NAMALWA (cell line): ENCODE results near the gene TMX4.
A peak's percentile ranks its signal among the peaks of the same experiment; 100 is the strongest.
"Not testable (repeated sequence)": the region's sequence is repeated elsewhere in the genome, so short reads cannot be mapped to it uniquely, and the experiment has no call there.

Experiments
- DNase-seq: peaks from one replicate; pipeline ENCODE4 v3.0.0-alpha.2; 2015; ENCODE audit warnings: low spot score

Gene TMX4, protein sequence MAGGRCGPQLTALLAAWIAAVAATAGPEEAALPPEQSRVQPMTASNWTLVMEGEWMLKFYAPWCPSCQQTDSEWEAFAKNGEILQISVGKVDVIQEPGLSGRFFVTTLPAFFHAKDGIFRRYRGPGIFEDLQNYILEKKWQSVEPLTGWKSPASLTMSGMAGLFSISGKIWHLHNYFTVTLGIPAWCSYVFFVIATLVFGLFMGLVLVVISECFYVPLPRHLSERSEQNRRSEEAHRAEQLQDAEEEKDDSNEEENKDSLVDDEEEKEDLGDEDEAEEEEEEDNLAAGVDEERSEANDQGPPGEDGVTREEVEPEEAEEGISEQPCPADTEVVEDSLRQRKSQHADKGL

DNA sequence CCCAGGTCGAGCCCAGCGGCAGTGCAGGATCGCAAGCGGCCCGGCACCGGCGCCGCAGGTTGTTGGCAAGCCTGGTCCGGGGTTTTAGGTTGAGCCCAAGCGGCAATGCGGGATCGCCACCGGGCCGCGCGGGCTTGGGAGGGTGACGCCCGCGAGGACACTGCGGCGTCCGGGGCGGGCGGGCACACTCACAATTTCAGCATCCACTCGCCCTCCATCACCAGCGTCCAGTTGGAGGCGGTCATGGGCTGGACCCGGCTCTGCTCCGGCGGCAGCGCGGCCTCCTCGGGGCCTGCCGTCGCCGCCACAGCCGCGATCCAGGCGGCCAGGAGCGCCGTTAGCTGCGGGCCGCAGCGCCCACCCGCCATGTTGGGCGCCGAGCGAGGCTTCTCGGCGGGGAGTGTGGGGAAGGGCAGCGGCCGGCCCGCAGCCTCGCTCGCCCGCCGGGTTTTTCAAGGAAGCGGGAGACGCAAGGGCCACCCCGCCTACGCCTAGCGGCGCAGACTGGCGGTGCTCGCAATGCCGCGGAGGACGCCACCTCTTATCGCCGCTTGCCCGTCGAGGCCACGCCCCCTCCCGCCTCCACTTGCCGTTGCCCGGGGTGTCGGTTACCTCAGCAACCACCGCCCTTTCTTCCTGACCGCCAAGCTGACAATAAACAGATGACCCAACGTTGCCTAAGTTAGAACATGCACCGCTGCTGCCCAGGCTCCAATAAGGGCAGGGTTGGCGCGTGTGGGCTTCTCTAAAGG is at the start of gene TMX4:
Gene TMX4 (minus strand): TSS at position 516 of the 752 bp plus-strand sequence. CDS start 148 bp downstream, at position 368.
- peak; percentile 95 for DNase-seq

DNA sequence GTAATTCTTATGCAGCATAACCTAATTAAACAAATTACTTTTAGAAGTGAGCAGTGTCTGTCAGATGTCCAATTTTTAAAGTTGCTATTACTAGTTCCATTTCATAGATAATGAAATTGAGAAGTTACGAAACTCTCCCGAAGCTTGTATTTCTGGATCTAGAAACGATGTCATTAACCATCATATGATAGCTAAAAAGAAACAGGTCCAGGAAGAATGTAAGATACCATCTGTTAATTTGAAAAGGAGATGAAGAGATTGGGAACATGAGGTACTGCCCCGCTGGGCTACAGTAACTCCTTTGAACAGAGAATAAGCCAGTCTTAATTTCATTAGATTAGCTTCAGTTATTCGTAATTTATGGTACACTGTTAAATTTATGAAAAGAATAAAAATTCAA is 47.5 kb upstream of the TMX4 start:
- DNase-seq: no peak

DNA sequence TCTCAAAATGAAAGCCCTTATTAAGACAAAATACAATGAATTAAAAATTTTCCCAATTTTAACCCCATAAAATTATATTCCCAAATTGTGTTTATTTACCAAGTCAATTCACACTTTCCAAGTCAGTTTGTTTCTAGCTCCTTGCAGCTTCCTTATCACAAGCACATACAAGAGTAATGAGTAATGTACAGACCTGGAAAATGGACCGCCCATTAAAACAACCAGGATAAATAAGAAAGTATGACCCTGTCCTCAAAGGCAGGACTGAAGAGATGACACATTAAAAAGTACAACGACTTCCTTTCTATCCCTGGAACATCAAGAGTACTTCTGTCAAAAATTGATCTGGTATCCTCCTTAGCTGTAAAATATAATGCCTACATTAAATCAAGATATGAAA is 47.1 kb upstream of the TMX4 start:
- DNase-seq: no peak

DNA sequence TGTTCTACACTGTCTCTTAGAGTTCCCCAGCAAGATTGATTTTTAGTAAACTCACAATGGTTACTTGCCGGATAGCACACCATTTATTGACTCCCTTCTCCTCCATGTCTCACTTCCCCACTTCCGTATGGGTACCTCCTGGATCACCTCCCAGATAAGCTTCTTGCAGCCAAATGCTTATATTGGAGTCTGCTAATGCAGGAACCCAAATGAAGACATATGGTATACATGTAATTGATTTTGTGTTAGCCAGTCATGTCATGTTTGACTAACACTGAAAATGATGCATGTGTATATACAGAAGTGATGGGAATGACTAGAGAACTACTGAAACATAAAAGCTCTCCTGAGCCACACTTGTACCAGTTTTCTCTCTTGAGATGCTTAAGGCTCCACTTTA is 46.1 kb upstream of the TMX4 start:
- DNase-seq: no peak

DNA sequence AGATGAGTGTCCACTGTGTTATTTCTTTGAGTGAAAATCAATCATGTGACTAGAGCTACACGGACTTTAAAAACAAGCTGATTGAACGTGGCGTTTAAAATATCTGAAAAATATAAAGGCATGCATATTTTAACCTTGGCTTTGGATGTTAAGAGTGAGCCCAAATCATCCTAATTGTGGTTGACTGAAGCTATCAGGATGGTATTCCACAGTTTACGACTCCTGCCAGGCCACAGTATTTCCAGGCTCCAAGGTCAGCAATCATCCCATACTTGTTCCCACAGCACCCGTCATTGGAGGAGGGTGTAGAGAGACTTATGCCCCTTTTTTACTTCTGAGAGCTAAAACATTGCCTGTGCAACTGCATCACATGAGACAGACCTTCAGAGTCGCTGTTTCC is 43.2 kb upstream of the TMX4 start:
- DNase-seq: no peak

DNA sequence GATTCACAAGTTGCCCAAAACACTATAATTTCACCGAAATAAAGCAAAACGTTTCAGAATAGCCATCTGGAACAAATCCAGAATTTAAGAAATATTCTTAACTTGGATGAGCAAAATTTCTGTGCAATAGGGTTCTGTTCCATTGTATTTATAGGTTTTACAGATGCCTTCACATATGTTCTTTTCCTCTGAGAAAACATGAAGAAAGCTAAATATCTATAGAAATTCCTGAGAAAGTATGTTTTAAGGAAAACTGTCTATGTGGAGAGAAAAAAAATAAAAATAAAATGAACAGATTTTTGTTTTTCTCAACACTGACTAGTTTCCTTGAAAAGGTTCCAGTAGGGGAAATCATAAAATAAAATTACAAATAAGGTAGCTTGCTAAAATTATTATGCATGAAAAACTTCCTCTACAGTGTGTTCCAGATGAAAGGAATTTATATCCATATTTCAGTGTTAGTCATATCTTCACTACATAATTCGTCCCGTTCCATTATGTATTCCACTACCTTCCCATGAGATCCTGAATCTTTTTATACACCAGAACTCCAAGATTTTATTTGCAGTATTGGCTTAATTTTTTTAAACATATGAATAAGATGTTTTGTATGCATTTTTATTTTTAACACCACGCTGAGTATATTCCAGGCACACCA is 42.4 kb upstream of the TMX4 start:
- no peak for DNase-seq

DNA sequence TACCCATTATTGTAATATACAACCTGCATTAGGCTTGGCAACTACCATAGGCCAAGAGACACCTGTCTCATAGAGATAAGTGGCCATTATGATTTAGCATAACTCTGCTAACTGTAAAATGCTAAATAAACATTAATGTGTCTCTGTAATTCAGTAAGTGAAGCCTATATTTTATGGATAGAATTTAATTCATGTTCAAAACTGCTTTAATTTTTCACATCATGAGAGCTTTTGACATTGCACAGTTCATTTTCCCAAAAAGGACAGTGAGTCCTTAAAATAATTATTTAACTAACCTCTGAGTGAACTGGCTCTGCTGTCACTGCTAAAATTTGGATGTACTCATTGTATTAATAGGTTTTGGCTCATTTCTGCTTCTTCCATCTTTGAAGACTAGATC is 41.4 kb upstream of the TMX4 start:
- DNase-seq: no peak

DNA sequence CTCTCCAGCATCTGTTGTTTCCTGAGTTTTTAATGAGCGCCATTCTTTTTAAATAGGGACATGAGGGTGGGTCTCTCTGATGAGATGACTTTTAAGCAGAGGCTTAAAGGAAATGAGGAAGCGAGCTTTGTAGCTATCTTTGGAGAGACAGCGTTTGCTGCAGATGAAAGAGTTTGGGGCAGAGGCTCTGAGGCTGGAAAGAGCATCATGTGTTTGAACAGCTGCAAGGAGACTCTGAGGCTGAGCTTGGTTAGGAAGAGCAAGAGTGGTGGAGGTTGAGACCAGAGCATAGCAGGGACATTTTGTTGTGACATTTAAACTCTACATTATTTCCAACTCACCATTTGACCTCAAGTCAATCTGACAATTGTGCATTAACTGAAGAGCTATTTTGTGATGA is 38.3 kb upstream of the TMX4 start:
- DNase-seq: peak; percentile 4

DNA sequence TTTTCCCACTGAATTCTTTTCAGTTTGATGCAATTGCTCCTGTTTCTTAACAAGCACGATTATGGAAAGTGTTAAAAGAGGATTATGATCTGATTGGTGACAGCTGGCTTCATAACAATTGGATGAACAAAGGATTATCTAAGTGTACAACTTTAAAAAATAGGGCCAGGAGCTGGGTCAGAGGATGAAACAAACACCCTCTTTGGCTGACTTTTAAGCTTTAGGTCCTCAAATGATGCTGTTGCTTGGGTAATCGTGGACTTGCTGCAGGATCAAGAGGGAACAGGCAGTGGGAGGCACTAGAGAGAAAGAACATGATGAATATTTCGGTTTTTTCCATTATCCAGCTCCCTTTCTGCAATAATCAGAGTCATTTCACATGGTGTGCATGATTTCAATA is 35.5 kb upstream of the TMX4 start:
- DNase-seq: no peak

DNA sequence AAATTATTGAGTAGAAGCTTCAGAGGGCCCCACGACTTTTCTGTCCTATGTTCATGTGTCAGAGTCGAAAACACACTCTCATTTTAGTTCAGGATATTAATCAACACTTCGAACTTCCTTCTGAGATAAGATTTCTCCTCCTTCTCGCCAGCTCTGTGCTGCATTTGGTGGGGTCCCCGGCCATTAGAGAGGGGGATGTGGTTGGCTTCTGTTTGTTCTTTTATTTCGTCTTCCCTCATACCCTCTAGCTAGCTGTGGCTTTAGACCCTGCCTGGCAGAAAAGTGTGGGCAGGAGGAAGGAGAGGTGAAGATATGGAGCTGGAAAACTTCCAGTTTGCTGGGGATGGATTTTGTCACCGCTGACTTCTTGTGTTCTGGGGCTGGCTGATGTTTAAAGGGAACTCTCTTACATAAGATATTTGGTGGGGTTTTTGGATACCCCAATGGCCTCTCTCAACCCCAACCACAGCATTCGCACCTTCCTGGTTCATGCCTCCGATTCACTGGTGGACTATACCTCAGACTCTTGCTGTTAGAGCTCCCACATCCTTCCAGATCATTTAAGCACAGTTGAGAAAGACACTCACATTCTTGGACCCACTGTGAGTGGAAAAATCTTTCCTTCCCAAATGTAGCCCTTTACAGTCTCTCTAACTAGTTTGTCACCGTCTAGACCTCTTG is 30.7 kb upstream of the TMX4 start:
- DNase-seq: no peak

DNA sequence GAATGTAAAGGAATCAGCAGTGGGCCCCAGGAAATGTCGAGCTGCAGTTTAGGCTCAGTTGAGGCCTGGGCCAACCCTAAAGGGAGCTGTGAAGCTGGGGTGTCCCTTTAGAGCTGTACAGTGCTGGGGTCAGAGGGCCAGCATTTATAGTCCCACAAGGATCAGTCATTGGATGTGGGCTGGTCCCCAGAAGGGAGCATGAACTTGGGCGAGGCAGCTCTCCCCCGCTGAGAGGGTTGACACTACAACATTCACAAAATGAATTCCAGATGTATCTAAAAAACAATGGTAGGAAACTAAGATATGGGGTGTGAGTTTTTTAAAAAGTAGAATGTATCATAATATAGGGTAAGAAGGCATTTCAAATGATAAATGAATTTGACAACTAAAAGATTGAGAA is 29.7 kb upstream of the TMX4 start:
- DNase-seq: no peak

DNA sequence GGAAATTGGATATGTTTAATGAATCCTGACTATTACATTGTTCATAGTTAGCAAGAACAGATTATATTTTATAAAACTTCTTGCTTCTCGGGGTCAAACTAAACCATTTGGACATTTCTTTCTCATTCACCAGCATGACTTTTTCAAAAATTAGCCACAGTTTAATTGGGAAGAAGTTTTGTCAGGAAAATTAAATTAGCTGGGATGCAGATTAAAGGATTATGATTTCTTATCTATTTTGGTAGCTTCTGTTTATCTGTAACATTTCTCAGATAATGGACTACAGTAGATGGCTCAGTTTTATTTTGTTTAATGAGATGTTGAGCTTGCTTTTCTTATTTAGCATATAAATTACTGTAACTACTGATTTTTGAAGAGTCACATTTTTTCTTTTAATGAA is 26.4 kb upstream of the TMX4 start:
- no peak for DNase-seq

DNA sequence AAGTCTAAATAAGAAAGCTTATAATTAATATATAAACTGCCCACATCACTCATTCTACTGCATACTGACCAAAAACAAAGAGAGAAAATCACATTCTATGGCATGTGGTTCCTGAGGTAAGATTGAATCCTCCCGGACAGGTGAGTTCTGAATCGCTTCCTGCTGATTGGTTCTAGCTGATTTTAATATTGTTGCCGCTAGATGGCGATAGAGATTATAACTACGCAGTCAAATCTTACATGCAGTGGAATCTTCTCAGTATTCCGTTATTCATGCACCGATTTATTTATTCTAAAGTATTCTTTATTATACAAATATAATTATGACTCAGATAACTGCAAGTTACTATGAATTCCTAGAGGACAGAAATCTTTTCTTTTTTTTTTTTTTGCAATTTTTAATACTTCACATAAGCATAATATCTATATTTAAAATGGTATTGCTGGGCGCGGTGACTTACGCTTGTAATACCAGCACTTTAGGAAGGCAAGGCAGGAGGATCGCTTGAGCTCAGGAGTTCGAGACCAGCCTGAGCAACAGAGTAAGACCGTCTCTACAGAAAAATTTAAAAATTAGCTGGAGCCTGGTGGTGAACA is 24.2 kb upstream of the TMX4 start:
- peak; percentile 73 for DNase-seq

DNA sequence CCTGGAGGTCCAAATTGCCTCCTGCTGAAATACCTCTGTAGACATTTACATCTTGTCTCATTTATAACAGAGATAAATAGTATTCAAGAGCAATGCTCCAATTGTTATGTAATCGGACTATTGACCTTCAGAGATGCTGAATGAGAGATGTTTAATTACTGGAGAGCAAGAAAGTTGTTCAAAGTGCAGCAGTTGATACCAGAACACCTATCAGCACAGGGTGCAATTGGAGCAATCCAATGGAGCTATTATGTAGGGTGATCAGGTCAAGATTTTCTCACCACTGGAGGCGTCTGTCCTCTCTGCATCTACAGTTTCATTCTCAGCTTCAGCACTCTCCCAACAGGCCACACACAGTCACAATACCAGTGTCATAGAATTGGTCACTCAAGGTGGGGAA is 19.5 kb upstream of the TMX4 start:
- DNase-seq: peak; percentile 6

DNA sequence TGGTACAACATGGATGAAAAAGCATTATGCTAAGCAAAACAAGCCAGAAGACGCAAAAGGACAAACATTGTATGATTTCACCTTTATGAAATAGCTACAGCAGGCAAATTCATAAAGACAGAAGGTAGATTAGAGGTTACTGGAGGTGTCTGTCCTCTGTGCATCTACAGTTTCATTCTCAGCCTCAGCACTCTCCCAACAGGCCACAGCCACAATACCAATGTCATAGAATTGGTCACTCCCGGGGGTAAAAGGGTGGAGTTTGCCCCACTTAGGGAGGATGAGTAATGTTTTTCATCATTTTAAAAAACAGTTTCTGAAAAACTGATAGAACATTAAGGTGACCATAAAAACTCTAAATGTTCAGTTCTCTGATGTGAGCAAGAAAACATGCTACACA is 17.2 kb upstream of the TMX4 start:
- DNase-seq: no peak

DNA sequence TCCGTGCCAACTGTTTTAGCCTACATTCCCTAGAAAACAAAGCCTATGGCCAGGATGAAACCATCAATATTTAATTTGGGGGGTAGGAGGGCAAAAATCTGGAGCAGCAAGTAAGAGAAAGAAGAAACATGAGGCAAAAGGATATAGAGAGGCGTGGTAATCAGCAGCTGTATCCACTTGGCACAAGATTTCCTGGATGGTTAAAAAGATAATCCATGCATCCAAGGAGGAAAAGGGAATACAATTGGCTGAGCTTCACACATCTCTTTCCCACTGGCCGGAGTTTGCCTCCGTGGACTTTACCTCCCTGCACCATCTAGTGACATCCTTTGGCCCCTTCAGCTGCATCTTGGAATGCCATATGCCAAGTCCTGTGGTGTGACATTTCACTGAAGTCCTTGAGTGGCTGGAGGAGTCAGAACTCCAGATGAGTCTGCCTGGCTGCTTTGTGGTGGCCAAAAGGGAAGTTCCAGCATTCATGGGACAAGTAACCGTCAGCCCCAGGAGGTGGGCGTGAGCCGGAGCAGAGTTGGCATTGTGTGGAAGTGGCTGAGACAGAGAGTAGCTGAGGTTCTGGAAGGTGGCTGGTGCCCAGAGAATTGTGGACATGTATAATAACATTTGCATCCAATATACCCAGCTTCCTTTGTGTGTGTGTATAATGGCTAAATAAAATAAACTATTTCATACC is 13.7 kb upstream of the TMX4 start:
- DNase-seq: no peak

DNA sequence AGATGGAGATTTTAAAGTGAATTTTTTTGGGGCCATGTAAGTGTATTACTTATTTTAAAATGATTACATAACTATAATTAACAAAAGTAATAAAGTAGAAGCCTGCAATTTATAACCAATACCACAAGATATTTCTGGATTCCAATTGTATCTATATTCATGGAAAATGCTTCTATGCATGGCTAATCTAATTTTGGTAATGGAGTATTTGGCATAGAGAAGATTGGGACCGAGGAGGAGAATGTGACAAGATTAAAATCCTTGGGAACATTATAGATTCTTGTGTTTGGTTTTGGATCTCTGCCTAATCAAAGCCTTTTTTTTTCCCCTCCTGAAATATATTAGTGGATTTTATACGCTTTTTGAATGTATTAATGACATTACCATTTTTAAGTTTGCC is 12.9 kb upstream of the TMX4 start:
- DNase-seq: no peak

DNA sequence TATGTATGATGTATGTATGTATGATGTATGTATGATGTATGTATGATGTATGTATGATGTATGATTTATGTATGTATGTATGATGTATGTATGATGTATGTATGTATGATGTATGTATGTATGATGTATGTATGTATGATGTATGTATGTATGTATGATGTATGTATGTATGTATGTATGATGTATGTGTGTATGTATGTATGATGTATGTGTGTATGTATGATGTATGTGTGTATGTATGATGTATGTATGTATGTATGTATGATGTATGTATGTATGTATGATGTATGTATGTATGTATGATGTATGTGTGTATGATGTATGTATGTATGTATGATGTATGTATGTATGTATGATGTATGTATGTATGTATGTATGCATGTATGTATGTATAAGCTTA is 12.0 kb upstream of the TMX4 start:
- DNase-seq: not testable (repeated sequence)

DNA sequence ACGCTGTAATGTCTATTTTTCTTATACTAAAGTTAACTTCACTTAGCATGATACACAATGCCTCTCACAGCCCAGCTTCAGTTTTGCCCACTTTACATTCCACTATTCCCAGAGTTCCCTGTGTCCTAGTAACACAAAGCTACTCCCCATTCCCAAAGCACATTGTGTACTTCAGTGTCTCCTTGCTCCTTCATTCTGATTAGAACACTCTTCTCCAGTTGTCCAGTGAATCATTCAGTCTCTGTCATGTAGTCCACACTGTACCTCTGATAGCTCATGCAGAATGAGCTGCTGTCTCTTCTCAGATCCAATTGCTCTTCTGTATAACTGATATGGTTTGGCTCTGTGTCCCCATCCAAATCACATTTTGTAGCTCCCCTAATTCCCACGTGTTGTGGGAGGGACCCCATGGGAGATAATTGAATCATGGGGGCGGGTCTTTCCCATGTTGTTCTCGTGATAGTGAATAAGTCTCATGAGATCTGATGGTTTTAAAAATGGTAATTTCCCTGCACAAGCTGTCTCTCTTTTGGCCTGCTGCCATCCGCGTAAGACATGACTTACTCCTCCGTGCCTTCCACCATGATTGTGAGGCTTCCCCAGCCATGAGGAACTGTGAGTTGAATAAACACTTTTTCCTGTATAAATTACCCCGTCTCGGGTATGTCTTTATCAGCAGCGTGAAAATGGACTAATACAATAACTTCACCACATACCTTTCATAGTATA is 2.1 kb upstream of the TMX4 start:
- DNase-seq: no peak

DNA sequence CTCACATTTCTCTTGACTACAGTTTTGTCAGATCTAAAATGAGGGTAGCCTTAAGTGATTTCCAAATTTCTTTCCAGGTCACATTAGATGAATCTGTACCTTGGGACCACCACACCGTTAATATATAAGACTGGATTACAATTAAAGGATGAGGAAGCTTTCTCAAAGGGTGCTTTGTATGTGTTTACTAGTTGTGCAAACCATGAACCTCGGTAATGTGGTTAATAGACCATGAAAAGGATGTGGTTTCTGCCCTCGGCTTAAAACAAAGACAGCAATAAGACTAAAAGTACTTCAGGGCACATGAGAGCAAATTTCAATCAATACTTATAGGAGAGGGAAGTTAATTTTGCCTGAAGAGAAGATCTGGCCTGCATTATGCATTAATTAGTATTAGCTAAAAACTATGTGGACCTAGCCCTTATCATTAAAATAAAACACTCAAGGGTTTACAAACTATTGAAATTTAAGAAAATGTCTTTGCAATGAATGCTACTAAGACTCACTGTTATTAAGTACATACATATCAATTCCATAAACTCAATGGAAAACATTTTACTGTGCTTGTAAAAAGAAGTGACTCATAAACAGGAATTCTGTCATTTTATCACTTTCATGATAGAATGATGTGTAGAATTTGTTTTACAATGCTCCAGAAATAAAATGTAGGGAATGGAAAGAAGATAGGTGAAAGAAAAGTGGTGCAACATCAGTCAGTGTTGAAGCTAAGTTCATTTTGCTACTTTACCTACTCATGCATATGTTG is 936 bp upstream of the TMX4 start:
- DNase-seq: peak; percentile 88
